ENCODE data around the gene NAV2. TPM values are rescaled to one million over a fixed set of nuclear protein-coding genes. Genes with fewer than 3 reads are reported as not detected.
A peak's percentile ranks its signal among the peaks of the same experiment; 100 is the strongest.

NAV2 gene
- total and polyA plus RNA-seq, 2 experiments from 2014 or later, result 26.0 to 45.0 TPM

DNA sequence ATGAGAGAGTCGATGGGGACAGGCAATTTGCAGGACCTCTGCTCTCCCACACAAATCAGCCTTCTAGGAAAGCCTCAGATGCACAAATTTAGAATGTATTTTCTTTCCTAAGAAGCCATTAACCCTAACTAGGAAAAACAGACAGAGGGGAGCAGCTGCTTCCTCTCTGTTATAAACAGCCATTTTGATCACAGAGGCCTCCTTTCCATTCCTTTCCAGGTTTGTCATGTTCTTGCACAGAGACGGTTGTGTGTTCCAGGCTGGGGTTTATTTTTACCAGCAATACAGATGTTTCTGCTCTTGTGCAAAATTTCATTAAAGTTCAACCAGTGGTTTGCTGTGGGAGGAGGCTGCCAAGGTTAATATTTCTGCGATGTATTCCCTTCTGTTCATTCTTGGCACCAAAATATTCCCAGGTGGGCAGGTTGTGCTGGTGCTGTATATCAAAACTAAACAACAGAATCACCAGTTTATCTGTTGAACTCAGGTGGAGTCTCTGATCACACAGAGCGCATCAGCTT, 90.2 kb downstream of the NAV2 start:
- Histone ChIP-seq H3K4me1 (ENCODE audit: insufficient read depth) (peaks cover 58% of the 10 kb centered on the region), H3K4me2 (peak overlapping the region; percentile 60), H3F3A (replicated peaks; ENCODE audit: low read depth) (peaks cover 3% of the 10 kb centered on the region; the same call in 1 of the 2 replicates), H3K27ac (ENCODE audit: low read depth) (peak overlapping the region; percentile 56; the same call in 1 of the 2 replicates), H3K9me2 (ENCODE audit: insufficient read depth) (no peaks in the 10 kb centered on the region; the same call in 1 of the 2 replicates), H3K4me3 (0 out of 2 replicates have a peak overlapping the region, but pooled peaks have one; percentile 14), H2AFZ (no peak overlapping the region), H3K36me3 (ENCODE audit: insufficient read depth) (no peaks in the 10 kb centered on the region), H4K20me1 (replicated peaks; ENCODE audit: insufficient read depth) (peaks cover 4% of the 10 kb centered on the region; the same call in 1 of the 2 replicates), H3K79me2 (replicated peaks; ENCODE audit: insufficient read depth) (peaks cover 85% of the 10 kb centered on the region), H3K27me3 (ENCODE audit: insufficient read depth) (no peaks in the 10 kb centered on the region)
- Mint-ChIP-seq H3K36me3 (ENCODE audit: low read depth) (peaks cover 28% of the 10 kb centered on the region), H3K4me3 (no peak overlapping the region), H3K27me3 (ENCODE audit: insufficient read depth, low read depth, poor library complexity) (peaks cover 7% of the 10 kb centered on the region), H3K9me3 (no peaks in the 10 kb centered on the region), H3K4me1 (peaks cover 72% of the 10 kb centered on the region), H3K27ac (no peak overlapping the region)
- TF ChIP-seq EZH2phosphoT487 (IDR thresholded peaks at IDR 0.05; ENCODE audit: unreplicated experiment), result no peak
- no peak for TF ChIP-seq NANOG (IDR thresholded peaks at IDR 0.05; ENCODE audit: borderline replicate concordance)
- TF ChIP-seq, protein P1, sequence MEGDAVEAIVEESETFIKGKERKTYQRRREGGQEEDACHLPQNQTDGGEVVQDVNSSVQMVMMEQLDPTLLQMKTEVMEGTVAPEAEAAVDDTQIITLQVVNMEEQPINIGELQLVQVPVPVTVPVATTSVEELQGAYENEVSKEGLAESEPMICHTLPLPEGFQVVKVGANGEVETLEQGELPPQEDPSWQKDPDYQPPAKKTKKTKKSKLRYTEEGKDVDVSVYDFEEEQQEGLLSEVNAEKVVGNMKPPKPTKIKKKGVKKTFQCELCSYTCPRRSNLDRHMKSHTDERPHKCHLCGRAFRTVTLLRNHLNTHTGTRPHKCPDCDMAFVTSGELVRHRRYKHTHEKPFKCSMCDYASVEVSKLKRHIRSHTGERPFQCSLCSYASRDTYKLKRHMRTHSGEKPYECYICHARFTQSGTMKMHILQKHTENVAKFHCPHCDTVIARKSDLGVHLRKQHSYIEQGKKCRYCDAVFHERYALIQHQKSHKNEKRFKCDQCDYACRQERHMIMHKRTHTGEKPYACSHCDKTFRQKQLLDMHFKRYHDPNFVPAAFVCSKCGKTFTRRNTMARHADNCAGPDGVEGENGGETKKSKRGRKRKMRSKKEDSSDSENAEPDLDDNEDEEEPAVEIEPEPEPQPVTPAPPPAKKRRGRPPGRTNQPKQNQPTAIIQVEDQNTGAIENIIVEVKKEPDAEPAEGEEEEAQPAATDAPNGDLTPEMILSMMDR (conservative IDR thresholded peaks at IDR 0.05; ENCODE audit: low read depth in 2 of 2), result no peak
- TF ChIP-seq ZNF331 (CRISPR knock-in tag; IDR thresholded peaks at IDR 0.05; ENCODE audit: low read depth), result no peak
- TF ChIP-seq ZNF114 (CRISPR knock-in tag; IDR thresholded peaks at IDR 0.05), result no peak
- TF ChIP-seq CREB1 (CRISPR knock-in tag; IDR thresholded peaks at IDR 0.05; ENCODE audit: low read depth), result no peak
- TF ChIP-seq, protein P2, sequence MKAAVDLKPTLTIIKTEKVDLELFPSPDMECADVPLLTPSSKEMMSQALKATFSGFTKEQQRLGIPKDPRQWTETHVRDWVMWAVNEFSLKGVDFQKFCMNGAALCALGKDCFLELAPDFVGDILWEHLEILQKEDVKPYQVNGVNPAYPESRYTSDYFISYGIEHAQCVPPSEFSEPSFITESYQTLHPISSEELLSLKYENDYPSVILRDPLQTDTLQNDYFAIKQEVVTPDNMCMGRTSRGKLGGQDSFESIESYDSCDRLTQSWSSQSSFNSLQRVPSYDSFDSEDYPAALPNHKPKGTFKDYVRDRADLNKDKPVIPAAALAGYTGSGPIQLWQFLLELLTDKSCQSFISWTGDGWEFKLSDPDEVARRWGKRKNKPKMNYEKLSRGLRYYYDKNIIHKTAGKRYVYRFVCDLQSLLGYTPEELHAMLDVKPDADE (IDR thresholded peaks at IDR 0.05), result no peak
- TF ChIP-seq, protein P3, sequence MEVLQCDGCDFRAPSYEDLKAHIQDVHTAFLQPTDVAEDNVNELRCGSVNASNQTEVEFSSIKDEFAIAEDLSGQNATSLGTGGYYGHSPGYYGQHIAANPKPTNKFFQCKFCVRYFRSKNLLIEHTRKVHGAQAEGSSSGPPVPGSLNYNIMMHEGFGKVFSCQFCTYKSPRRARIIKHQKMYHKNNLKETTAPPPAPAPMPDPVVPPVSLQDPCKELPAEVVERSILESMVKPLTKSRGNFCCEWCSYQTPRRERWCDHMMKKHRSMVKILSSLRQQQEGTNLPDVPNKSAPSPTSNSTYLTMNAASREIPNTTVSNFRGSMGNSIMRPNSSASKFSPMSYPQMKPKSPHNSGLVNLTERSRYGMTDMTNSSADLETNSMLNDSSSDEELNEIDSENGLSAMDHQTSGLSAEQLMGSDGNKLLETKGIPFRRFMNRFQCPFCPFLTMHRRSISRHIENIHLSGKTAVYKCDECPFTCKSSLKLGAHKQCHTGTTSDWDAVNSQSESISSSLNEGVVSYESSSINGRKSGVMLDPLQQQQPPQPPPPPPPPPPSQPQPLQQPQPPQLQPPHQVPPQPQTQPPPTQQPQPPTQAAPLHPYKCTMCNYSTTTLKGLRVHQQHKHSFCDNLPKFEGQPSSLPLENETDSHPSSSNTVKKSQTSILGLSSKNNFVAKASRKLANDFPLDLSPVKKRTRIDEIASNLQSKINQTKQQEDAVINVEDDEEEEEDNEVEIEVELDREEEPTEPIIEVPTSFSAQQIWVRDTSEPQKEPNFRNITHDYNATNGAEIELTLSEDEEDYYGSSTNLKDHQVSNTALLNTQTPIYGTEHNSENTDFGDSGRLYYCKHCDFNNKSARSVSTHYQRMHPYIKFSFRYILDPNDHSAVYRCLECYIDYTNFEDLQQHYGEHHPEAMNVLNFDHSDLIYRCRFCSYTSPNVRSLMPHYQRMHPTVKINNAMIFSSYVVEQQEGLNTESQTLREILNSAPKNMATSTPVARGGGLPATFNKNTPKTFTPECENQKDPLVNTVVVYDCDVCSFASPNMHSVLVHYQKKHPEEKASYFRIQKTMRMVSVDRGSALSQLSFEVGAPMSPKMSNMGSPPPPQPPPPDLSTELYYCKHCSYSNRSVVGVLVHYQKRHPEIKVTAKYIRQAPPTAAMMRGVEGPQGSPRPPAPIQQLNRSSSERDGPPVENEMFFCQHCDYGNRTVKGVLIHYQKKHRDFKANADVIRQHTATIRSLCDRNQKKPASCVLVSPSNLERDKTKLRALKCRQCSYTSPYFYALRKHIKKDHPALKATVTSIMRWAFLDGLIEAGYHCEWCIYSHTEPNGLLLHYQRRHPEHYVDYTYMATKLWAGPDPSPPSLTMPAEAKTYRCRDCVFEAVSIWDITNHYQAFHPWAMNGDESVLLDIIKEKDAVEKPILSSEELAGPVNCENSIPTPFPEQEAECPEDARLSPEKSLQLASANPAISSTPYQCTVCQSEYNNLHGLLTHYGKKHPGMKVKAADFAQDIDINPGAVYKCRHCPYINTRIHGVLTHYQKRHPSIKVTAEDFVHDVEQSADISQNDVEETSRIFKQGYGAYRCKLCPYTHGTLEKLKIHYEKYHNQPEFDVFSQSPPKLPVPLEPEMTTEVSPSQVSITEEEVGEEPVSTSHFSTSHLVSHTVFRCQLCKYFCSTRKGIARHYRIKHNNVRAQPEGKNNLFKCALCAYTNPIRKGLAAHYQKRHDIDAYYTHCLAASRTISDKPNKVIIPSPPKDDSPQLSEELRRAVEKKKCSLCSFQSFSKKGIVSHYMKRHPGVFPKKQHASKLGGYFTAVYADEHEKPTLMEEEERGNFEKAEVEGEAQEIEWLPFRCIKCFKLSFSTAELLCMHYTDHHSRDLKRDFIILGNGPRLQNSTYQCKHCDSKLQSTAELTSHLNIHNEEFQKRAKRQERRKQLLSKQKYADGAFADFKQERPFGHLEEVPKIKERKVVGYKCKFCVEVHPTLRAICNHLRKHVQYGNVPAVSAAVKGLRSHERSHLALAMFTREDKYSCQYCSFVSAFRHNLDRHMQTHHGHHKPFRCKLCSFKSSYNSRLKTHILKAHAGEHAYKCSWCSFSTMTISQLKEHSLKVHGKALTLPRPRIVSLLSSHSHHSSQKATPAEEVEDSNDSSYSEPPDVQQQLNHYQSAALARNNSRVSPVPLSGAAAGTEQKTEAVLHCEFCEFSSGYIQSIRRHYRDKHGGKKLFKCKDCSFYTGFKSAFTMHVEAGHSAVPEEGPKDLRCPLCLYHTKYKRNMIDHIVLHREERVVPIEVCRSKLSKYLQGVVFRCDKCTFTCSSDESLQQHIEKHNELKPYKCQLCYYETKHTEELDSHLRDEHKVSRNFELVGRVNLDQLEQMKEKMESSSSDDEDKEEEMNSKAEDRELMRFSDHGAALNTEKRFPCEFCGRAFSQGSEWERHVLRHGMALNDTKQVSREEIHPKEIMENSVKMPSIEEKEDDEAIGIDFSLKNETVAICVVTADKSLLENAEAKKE (CRISPR knock-in tag; IDR thresholded peaks at IDR 0.05), result no peak
- TF ChIP-seq EZH2 (IDR thresholded peaks at IDR 0.05; ENCODE audit: low read depth, unreplicated experiment), result no peak
- TF ChIP-seq, protein P4, sequence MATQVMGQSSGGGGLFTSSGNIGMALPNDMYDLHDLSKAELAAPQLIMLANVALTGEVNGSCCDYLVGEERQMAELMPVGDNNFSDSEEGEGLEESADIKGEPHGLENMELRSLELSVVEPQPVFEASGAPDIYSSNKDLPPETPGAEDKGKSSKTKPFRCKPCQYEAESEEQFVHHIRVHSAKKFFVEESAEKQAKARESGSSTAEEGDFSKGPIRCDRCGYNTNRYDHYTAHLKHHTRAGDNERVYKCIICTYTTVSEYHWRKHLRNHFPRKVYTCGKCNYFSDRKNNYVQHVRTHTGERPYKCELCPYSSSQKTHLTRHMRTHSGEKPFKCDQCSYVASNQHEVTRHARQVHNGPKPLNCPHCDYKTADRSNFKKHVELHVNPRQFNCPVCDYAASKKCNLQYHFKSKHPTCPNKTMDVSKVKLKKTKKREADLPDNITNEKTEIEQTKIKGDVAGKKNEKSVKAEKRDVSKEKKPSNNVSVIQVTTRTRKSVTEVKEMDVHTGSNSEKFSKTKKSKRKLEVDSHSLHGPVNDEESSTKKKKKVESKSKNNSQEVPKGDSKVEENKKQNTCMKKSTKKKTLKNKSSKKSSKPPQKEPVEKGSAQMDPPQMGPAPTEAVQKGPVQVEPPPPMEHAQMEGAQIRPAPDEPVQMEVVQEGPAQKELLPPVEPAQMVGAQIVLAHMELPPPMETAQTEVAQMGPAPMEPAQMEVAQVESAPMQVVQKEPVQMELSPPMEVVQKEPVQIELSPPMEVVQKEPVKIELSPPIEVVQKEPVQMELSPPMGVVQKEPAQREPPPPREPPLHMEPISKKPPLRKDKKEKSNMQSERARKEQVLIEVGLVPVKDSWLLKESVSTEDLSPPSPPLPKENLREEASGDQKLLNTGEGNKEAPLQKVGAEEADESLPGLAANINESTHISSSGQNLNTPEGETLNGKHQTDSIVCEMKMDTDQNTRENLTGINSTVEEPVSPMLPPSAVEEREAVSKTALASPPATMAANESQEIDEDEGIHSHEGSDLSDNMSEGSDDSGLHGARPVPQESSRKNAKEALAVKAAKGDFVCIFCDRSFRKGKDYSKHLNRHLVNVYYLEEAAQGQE (IDR thresholded peaks at IDR 0.05; ENCODE audit: unreplicated experiment), result no peak
- TF ChIP-seq JUNB (IDR thresholded peaks at IDR 0.05; ENCODE audit: unreplicated experiment), result no peak
- TF ChIP-seq STAT1 (IDR thresholded peaks at IDR 0.05; ENCODE audit: unreplicated experiment), result no peak
- no peak for TF ChIP-seq POLR2AphosphoS5 (IDR thresholded peaks at IDR 0.05; ENCODE audit: low read depth)
- no peak for ATAC-seq
- no peak for DNase-seq (ENCODE audit: low spot score)

All from GM23338 (cell line).